ENCODE data around the gene CSRP1.
A peak's percentile ranks its signal among the peaks of the same experiment; 100 is the strongest.
"Not testable (repeated sequence)": the region's sequence is repeated elsewhere in the genome, so short reads cannot be mapped to it uniquely, and the experiment has no call there.

Gene CSRP1

GRCh38 chr1:201497935-201498509 lies 8.9 kb downstream of the CSRP1 start:
- DNase-seq (ENCODE audit: low read depth): no peak

- DNase-seq (ENCODE audit: low read depth): no peak
Observed at GRCh38 chr1:201496296-201496690, 10.6 kb downstream of the CSRP1 start.

DNA sequence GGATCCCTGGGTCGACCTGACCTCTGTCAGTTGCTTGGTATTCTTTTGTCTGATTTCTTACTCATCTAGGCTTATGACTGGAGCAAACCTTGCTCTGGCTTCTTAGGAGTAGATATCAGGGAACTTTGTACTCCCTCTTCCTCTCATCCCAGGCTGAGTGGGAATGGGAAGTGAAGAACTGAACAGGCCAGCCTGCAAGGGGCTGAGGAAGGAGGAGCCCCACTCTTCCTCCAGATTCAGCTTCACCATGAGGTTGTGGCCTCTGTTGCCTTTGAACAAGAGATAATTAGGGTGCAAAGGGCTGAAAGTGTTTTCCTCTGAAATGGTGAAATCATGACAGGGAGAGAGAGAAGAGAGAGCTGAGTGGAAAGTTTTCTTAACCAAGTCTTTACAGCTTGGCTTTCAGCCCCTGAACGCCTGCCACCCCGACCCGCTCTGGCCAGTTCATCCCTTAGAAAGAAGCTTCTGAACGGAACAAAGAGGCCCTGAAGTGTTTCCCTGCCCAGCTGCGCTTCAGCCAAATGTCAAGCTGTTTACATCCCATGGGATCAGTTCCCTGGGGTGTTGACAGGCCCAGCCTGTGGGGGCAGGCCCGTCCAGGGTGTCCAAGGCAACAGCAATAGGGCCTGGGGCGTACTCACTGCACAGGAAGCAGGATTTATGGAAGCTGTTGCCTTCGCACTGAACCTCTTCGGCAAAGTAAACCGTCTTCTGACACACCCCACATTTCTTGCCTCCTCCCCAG lies 11.2 kb downstream of the CSRP1 start:
- no peak for DNase-seq (ENCODE audit: low read depth)

DNA sequence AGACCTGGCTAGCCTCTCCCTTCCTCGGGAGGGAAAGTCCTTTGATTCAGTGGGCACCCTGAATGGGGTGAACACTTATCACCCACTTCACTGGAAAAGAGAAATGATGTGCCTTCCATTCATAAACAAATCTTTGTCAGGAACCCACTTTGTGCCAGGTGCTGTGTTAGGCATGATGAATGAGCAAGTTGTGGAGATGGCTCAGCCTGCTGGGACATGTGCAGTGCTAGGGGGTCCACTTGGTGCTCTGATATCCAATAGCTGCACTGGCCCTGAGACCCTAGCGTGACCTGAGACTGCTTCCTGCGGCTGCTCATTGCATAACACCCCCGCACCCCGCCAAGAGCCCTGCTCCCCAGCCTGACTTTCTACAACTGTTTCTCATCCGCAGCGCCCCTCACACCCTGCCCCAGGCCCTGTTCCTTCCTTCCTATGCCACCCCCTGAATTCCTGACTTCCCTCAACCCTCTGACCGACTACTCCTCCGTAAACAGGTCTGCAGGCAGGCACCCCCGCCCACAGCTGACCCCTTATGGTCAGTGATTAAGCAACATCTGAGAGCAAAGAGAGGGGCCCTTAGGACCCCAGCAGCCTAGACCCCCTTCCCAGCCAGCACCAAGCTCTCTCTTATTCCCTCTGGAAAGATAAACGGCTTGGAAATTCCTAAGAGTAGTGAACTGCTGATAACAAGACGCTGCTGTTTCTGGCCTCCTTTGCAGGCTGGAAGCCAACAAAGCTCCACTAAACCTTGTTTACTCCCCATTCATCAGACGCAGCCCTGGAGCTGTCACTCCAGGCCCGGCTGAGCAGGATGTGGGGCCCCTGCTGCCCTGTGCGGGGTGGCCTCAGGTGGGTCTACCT lies 12.9 kb downstream of the CSRP1 start:
- no peak for DNase-seq (ENCODE audit: low read depth)

DNA sequence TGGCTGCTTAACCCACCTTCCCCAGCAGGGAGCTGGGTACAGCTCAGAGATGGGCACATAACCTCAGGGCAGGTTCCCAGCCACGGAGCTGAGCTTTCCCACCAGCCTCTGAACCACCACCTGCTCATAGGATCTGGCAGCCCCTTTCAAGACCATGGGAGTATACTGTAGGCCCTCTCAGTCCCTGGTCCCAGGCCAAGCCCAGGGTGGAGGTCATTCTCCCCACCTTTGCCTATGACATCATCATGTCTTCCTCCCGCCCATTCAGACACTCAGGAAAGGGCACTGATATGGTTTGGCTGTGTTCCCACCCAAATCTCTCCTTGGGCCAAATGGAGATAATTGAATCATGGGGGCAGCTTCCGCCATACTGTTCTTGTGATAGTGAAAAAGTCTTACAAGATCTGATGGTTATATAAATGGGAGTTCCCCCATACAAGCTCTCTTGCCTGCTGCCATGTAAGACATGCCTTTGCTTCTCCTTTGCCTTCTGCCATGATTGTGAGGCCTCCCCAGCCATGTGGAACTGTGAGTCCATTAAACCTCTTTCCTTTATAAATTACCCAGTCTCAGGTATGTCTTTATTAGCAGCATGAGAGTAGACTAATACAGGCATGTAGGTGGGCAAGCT lies 13.8 kb downstream of the CSRP1 start:
- DNase-seq (ENCODE audit: low read depth): not testable (repeated sequence)

DNA sequence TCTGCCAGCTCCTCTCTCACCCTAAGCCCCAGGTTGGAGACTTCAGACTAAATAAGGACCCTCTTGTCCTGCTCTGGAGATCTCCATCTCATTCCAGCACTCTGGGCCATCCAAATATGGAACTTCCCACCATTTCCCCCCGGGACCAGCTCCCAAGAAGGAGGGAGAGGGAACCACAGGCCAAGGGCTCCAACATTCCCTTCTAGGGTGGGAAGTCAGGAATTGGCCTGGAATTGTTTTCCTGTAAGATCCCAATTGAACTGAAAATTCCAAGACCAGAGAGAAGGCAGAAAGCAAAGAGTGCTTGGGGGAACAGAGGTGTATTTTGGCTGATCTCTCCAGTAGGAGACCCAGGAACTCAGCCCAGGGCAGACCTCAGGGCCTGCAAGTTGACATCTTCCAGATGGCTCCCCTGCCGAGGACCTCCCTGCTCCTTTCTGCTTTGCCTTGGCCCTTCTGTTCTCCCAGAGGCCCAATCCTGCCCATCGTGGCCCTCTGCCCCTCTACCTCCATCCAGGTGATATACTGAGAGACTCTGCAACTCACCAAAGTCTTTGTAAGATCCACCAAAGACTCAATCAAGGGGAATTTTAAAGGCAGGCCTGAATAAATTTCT lies 14.9 kb downstream of the CSRP1 start:
- DNase-seq (ENCODE audit: low read depth): no peak

GRCh38 chr1:201490708-201491131 lies 16.2 kb downstream of the CSRP1 start:
- no peak for DNase-seq (ENCODE audit: low read depth)

- DNase-seq (ENCODE audit: low read depth): no peak
Observed at GRCh38 chr1:201489643-201490261, 17.2 kb downstream of the CSRP1 start.

GRCh38 chr1:201488830-201489589 lies 17.9 kb downstream of the CSRP1 start:
- no peak for DNase-seq (ENCODE audit: low read depth)

- DNase-seq (ENCODE audit: low read depth): no peak
Observed at GRCh38 chr1:201487742-201488141, 19.2 kb downstream of the CSRP1 start.

DNA sequence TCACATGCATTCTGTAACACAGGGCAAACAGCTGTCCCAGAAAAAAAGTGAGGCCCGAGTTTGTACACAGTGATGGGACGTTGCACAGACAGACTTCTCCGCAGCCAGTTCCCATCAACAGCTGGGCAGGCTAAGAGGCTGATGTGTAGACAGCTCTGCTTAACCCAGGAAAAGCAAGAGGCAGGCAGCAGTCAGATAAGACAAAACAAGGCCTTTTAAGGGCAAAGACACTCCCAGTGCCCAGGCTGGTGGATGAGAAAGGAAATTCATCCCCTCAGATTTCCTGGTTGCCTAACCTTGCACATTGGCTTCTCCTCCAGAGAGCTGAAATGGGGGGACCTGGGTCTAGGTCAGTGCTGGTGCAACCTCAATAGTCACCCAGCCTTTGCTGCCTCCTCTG lies 20.7 kb downstream of the CSRP1 start:
- DNase-seq (ENCODE audit: low read depth): no peak

DNA sequence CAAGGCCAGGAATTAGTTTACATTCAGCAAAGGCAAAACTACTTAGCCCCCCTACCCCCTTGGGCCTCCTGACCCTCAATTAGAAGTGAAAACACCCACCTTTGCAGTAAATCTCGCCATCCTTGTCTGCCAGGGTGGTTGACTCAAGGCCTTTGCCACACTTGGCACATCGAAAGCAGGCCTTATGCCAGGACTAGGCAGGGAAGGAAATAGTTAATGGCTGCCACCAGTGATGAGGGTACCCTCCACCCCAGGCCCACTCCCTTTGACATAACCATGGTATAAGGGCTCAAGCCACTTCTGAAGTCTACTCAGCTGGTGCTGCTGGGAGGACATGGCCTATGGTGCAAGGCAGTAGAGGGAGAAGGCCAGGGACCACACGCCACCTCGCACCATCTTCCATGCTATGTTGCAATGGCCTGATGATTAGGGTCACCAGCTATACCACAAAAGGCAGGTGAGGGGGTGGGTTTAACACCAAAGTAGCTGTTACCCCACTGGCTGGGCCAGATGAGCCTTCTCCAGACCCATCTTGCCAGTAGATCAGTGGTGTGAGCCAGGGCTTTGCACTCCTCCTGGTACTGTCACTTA lies 21.6 kb downstream of the CSRP1 start:
- DNase-seq (ENCODE audit: low read depth): no peak

DNA sequence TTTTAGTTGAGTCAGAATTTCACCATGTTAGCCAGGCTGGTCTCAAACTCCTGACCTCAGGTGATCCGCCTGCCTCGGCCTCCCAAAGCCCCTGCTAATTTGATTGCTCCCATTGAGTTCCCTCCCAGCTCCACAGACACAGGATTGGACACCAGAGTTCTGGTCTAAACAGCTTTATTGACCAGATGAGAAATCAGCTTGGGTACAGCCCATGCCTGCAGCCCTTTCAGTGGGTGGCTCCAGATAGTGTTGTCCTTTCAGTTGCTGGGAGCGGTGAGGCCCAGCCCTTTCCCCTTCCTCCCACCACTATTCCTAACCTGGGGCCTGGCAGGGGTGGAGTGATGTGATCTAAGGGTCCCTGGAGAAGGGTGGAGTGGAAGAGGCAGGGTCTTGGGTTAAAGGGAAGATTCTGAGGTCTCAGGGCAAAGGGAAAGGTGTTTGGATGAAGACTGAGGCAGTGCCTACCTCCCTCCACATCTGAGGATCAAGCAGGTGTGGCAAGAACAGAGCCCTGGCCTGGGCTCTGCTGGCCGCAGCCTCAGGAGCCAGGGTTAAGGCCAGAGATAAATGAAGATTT lies 23.5 kb downstream of the CSRP1 start:
- no peak for DNase-seq (ENCODE audit: low read depth)

GRCh38 chr1:201482755-201483154 lies 24.2 kb downstream of the CSRP1 start:
- DNase-seq (ENCODE audit: low read depth): no peak

GRCh38 chr1:201481761-201482493 lies 25.0 kb downstream of the CSRP1 start:
- DNase-seq (ENCODE audit: low read depth): peak; percentile 68

DNA sequence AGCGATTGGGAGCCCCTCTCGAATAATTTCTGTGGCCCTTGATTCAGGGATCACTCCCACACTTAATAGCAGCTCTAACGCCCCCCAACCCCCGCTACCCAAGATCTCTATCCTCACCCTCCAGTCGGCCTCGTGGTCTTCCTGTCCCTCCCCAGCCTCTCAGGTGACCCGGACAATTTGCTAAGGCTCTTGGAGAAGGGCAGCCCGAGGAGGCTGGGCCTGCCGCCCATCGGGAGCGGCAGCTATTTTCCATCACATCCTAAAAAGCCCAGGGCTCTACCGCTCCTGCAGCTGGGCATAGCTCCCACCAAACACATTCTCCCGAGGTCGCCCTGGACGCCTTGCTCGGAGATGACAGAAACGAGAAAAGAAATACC lies 25.9 kb downstream of the CSRP1 start:
- DNase-seq (ENCODE audit: low read depth): no peak

DNA sequence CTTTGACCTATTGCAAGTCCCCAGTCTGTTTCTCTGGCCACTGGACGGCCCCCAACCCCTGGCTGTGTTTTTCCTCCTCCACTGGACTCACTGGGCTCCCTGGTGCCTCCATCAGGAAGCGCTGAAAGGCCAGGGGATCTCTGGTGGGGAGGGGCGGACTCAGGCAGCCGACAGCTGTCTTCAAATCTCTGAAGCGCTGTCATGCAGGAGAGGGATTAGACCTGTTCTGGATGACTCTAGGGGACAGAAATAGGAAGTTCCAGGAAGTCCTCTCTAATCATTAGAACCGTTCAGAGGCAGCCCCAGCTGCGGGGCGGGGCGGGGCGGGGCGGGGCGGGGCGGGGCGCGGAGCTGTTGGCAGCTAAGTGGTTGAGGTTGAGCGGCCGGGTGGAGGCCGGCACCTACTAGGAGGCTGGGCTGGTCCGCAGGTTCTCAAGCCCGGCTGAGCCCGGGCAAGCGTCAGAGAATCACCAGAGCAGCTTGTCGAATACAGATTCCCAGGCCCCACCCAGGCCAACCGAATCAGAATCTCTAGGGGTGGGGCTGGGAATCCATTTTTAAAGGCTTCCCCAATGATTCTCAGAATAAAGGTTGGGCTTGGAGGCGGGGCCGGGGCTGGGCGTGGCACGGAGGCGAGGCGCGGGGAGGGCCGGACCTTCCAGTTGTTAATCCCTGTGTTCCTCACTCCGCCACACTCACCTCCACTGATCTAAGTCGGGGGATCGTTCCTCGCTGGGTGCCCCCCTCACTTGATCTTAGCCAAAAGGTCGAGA lies 26.5 kb downstream of the CSRP1 start:
- peak; percentile 22 for DNase-seq (ENCODE audit: low read depth)

GRCh38 chr1:201479201-201479730 lies 27.7 kb downstream of the CSRP1 start:
- no peak for DNase-seq (ENCODE audit: low read depth)
